B cell (primary cell): ENCODE data around the gene TRHDE. TPM values are rescaled to one million over a fixed set of nuclear protein-coding genes. Genes with fewer than 3 reads are reported as not detected.

Source experiments
- ATAC-seq: fragments of 200-7000 bp; cut with Tn5 transposase; one replicate; pipeline ENCODE4 v1.10.0; 2021; ENCODE audit warnings: low read depth, mild to moderate bottlenecking, moderate number of reproducible peaks, moderate library complexity
- CTCF ChIA-PET: fragments of 350-600 bp; sonication (Branson Sonifier 250); formaldehyde crosslinking; loops from one replicate; lab custom pipeline; 2021; ENCODE audit warnings: antibody characterized with exemption, inconsistent platforms; lab: Charles Lee
- POLR2A ChIA-PET: fragments of 350-600 bp; sonication (Branson Sonifier 250); formaldehyde crosslinking; loops from one replicate; lab custom pipeline; 2021; ENCODE audit warnings: antibody characterized with exemption; lab: Charles Lee
- DNase-seq: peaks from one replicate; pipeline ENCODE4 v3.0.0; 2013
- H2AFZ ChIP-seq: 2 replicates; pipeline ENCODE4 v1.6.1; 2012; ENCODE audit warnings: mild to moderate bottlenecking, low read depth, low read length; ENCODE audit not compliant: insufficient read depth, poor library complexity, severe bottlenecking
- H3K27ac ChIP-seq, 2 donors: 1 replicate in 1 of 2; 2 replicates in 1 of 2; pipeline ENCODE4 v1.5.1; 2012 to 2013; ENCODE audit warnings: low read length in 2 of 2, mild to moderate bottlenecking in 2 of 2, moderate library complexity in 1 of 2
- H3K27me3 ChIP-seq, 4 experiments: fragments of 200-600 bp in 1 of 4; sonication (generic) in 1 of 4; replicated peaks in 1 of 4; 1 replicate in 2 of 4; 2 replicates in 2 of 4; pipeline versions ENCODE4 v1.6.1 to v1.7.0; 2013 to 2016; ENCODE audit warnings: low read length in 3 of 4, mild to moderate bottlenecking in 2 of 4, mixed read lengths in 1 of 4, moderate library complexity in 1 of 4; ENCODE audit not compliant: insufficient read depth in 4 of 4, control insufficient read depth in 3 of 4; ENCODE audit errors: control extremely low read depth in 1 of 4
- H3K36me3 ChIP-seq, 2 experiments: replicated peaks in 1 of 2; 1 replicate in 1 of 2; 2 replicates in 1 of 2; pipeline versions ENCODE4 v1.6.1 to v1.7.1; 2013; ENCODE audit warnings: low read length in 1 of 2; ENCODE audit not compliant: insufficient read depth in 2 of 2, control insufficient read depth in 1 of 2; ENCODE audit errors: control extremely low read depth in 1 of 2, extremely low read depth in 1 of 2
- H3K4me1 ChIP-seq, 2 donors: fragments of 200-600 bp in 1 of 2; sonication (generic) in 1 of 2; 1 replicate in 1 of 2; 2 replicates in 1 of 2; pipeline versions ENCODE4 v1.5.1 to v1.6.1; 2013 to 2017; ENCODE audit warnings: low read length in 2 of 2; ENCODE audit not compliant: control insufficient read depth in 2 of 2, insufficient read depth in 2 of 2
- H3K4me2 ChIP-seq: replicated peaks from 2 replicates; pipeline ENCODE3; 2012; ENCODE audit warnings: mild to moderate bottlenecking, low read depth, low read length; ENCODE audit not compliant: poor library complexity, severe bottlenecking
- H3K4me3 ChIP-seq, 5 experiments: fragments of 200-600 bp in 1 of 5; sonication (generic) in 1 of 5; 1 replicate in 3 of 5; 2 replicates in 2 of 5; pipeline versions ENCODE4 v1.5.1 to v1.7.0; 2011 to 2016; ENCODE audit warnings: low read length in 4 of 5, mild to moderate bottlenecking in 4 of 5, low read depth in 2 of 5, control low read depth in 1 of 5, moderate library complexity in 1 of 5; ENCODE audit not compliant: insufficient read depth in 1 of 5; ENCODE audit errors: control extremely low read depth in 1 of 5, extremely low read depth in 1 of 5
- H3K79me2 ChIP-seq: fragments of 200-600 bp; sonication (generic); one replicate; pipeline ENCODE4 v1.6.0; 2016; ENCODE audit warnings: low read length; ENCODE audit not compliant: control insufficient read depth, insufficient read depth
- H3K9ac ChIP-seq: fragments of 200-600 bp; sonication (generic); 2 replicates; pipeline ENCODE4 v1.6.1; 2017; ENCODE audit warnings: mild to moderate bottlenecking, low read length, moderate library complexity
- H3K9me3 ChIP-seq, 3 donors: one replicate each; pipeline versions ENCODE4 v1.6.1 to v1.7.1; 2013; ENCODE audit warnings: low read length in 2 of 3; ENCODE audit not compliant: control insufficient read depth in 2 of 3, insufficient read depth in 1 of 3; ENCODE audit errors: control extremely low read depth in 1 of 3
- H4K20me1 ChIP-seq: 2 replicates; pipeline ENCODE4 v1.6.0; 2012; ENCODE audit warnings: mild to moderate bottlenecking, low read length; ENCODE audit not compliant: insufficient read depth, control insufficient read depth, poor library complexity, severe bottlenecking
- H3K27ac Mint-ChIP-seq: one replicate; pipeline ENCODE4 v1.8.0; 2021; ENCODE audit warnings: mixed read lengths
- H3K27me3 Mint-ChIP-seq: one replicate; pipeline ENCODE4 v1.8.0; 2021; ENCODE audit warnings: mixed read lengths
- H3K4me1 Mint-ChIP-seq: one replicate; pipeline ENCODE4 v1.8.0; 2021; ENCODE audit warnings: mixed read lengths
- H3K4me3 Mint-ChIP-seq: one replicate; pipeline ENCODE4 v1.8.0; 2021; ENCODE audit warnings: mixed read lengths
- H3K9me3 Mint-ChIP-seq: one replicate; pipeline ENCODE4 v1.8.0; 2022; ENCODE audit warnings: mixed read lengths; ENCODE audit not compliant: insufficient read depth
- EZH2 ChIP-seq: IDR thresholded peaks from 2 replicates; pipeline ENCODE4 v1.6.1; 2012; ENCODE audit warnings: borderline replicate concordance, low read depth, mild to moderate bottlenecking, moderate library complexity, low read length; ENCODE audit not compliant: insufficient read depth, poor library complexity, severe bottlenecking
- WGBS: methylation state at CpG from one replicate; pipeline ENCODE4 v1.1.5; 2013; ENCODE audit warnings: missing lambda C conversion rate; ENCODE audit not compliant: insufficient coverage; 5-methylcytosine and 5-hydroxymethylcytosine counted together
- intact Hi-C: fragments of 100-400 bp; cut with micrococcal nuclease; formaldehyde crosslinking; loops from one replicate; pipeline ENCODE4 v1.10.0; 2022
- polyA plus RNA-seq: library from polyadenylated mRNA; depleted of rRNA; stranded (reverse); fragments of >200 nt; gene quantifications from 2 replicates; pipeline ENCODE4 v1.2.3, GENCODE V29; 2012
- total RNA-seq, 2 donors: library from RNA; stranded (reverse); fragments of 120-200 nt in 1 of 2; gene quantifications; 1 replicate in 1 of 2; 2 replicates in 1 of 2; pipeline versions ENCODE4 v1.2.3 to v1.2.4, GENCODE V29; 2013 to 2022
- TF ChIP-seq, protein P1 (sequence below): fragments of 200-600 bp; IDR thresholded peaks from one replicate; pipeline ENCODE4 v1.8.0; 2022; ENCODE audit warnings: antibody characterized with exemption, mild to moderate bottlenecking

The TRHDE gene
- total and polyA plus RNA-seq, 2 donors (not counting 1 experiment from before 2014, with no cell fraction given) = not detected

DNA sequence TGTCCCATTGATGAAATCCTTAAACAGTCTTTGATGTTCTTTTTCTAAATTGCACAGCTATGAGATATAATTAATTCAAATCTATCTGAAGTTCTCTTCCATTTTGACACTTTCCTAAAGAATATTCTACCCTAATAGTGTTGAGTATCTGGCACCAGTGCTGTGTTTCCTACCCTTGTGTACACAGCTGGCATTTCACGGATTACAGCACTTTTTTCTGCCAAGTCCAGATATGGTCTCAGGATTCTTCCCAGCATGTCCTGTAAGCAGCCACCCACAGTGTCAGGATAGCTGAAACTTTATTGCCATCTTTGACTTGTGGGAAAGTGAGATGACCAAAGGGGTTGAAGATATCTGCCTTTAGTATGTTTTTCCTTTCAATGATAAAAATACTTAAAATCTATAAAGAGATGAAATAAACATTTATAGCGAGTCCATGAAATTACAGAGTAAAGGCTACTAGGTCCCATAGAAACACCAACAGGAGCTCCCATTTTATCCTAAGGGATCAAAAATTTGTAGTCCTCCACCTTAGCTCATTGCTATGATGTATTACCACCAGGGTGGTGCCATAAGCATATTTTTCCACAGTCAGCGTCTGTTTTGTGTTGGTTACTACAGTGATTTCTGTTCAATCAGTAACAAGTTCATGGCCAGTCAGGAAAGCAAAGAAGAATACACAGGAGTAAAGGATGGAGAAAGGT is 96.7 kb downstream of the TRHDE start:
- H3K4me1 ChIP-seq = no peaks in the 10 kb centered on the region
- no peak overlapping the region for H3K4me3 ChIP-seq
- H3K27ac ChIP-seq = no peak overlapping the region
- no peaks in the 10 kb centered on the region for H3K27me3 ChIP-seq
- no peak overlapping the region for H2AFZ ChIP-seq
- WGBS = 100% methylated on average over 1 of the region's 3 CpGs
- H3K36me3 ChIP-seq = no peaks in the 10 kb centered on the region
- DNase-seq (no peak), ATAC-seq (no peak)
- CTCF ChIA-PET = no interaction called here
- Mint-ChIP-seq H3K27ac (no peak overlapping the region), H3K4me3 (no peak overlapping the region), H3K9me3 (no peaks in the 10 kb centered on the region), H3K27me3 (no peaks in the 10 kb centered on the region), H3K4me1 (no peaks in the 10 kb centered on the region)
- no peak for TF ChIP-seq EZH2
- TF ChIP-seq, protein P1, sequence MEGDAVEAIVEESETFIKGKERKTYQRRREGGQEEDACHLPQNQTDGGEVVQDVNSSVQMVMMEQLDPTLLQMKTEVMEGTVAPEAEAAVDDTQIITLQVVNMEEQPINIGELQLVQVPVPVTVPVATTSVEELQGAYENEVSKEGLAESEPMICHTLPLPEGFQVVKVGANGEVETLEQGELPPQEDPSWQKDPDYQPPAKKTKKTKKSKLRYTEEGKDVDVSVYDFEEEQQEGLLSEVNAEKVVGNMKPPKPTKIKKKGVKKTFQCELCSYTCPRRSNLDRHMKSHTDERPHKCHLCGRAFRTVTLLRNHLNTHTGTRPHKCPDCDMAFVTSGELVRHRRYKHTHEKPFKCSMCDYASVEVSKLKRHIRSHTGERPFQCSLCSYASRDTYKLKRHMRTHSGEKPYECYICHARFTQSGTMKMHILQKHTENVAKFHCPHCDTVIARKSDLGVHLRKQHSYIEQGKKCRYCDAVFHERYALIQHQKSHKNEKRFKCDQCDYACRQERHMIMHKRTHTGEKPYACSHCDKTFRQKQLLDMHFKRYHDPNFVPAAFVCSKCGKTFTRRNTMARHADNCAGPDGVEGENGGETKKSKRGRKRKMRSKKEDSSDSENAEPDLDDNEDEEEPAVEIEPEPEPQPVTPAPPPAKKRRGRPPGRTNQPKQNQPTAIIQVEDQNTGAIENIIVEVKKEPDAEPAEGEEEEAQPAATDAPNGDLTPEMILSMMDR = no peak
- peaks cover 0 to 4% (median 0%) of the 10 kb centered on the region in 3 donors for H3K9me3 ChIP-seq
- H4K20me1 ChIP-seq = no peaks in the 10 kb centered on the region
- intact Hi-C loops = no loop called here
- H3K4me2 ChIP-seq = no peak overlapping the region
- H3K9ac ChIP-seq = no peak overlapping the region
- POLR2A ChIA-PET = no interaction called here
- H3K79me2 ChIP-seq = no peaks in the 10 kb centered on the region

DNA sequence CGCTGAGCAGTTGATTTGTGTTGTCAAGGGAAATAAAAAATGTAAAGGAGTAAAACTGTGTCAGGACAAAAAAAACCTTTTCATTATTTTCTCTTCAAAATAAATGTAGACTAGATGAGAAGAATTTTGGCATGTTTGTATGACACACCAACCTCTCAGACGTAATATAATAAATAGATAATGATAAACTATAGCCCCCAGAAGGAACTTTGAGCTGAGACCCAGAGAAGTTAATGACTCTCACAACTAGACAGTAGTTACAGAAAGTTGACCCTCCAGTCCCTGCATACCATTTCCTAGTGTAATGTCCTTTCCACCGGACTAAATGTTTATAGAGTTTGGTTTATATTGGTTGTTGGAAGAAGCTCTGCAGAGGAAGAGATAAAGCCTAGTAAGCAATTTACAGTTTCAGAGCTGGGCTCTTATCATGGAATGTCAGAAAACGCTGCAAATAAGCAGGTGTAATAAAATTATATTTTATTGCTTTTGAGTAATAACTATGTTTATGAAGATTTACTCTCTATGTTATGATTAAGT is 97.3 kb downstream of the TRHDE start:
- Mint-ChIP-seq H3K9me3 (no peaks in the 10 kb centered on the region), H3K4me1 (no peaks in the 10 kb centered on the region), H3K27me3 (no peaks in the 10 kb centered on the region), H3K4me3 (no peak overlapping the region), H3K27ac (no peak overlapping the region)
- no peak overlapping the region for H3K4me3 ChIP-seq
- H3K4me1 ChIP-seq = no peaks in the 10 kb centered on the region
- H4K20me1 ChIP-seq = no peaks in the 10 kb centered on the region
- TF ChIP-seq, protein P1 = no peak
- no peak for TF ChIP-seq EZH2
- no peak overlapping the region for H3K9ac ChIP-seq
- no peaks in the 10 kb centered on the region for H3K79me2 ChIP-seq
- DNase-seq (no peak), ATAC-seq (no peak)
- H3K9me3 ChIP-seq = peaks cover 0 to 4% (median 0%) of the 10 kb centered on the region in 3 donors
- H3K27ac ChIP-seq = no peak overlapping the region
- POLR2A ChIA-PET = no interaction called here
- intact Hi-C loops = no loop called here
- no CpG with 5 or more reads among the region's 4 CpGs for WGBS
- H3K4me2 ChIP-seq = no peak overlapping the region
- no peak overlapping the region for H2AFZ ChIP-seq
- no peaks in the 10 kb centered on the region for H3K36me3 ChIP-seq
- CTCF ChIA-PET = no interaction called here
- H3K27me3 ChIP-seq = no peaks in the 10 kb centered on the region
